ENCODE measurements around the gene BTF3L4. TPM values are rescaled to one million over a fixed set of nuclear protein-coding genes. Genes with fewer than 3 reads are reported as not detected.
"Not testable (repeated sequence)": the region's sequence is repeated elsewhere in the genome, so short reads cannot be mapped to it uniquely, and the experiment has no call there.

The BTF3L4 gene
- polyA plus RNA-seq (2012; ENCODE audit: missing spikeins) = 59.4 TPM

DNA sequence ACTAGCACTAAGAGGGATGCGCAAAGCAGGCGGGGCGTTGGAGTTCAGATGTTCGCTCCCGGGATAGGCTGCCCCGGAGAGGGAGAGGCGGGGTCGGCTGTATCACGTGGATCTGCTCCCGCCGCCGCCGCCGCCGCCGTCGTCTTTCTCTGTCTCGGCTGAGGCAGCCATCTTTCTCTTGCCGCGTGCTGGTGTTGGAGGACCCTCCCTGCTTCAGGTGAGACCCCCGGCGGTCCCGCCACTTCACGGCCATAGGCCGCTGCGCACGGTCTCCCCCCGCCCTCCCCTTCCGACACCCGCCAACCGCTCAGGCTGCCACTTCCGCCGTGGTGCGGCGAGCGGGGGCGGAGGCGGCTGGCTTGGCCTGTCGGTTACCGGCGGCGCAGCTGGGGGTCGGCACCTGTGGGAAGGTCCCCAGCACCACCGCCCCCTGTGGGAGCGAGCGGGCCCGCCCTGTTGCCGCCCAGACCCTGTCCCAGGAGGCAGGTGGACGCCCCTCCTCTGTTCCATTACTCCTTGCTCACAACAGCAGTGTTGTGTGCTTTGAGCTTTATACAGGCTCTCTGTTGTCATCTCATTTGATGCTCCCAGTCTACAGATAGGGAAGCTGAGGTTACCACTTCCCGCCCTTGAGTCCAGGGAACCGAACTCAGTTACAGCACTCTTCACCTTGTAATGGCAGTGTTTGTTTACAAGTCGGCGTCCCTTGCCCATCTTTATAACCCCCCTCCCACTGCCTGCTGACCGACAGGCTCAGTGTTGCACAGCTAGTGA, at the start of gene BTF3L4:
Gene BTF3L4, plus strand, starts transcription at position 133 of the 774 bp plus-strand sequence. CDS start 3,553 bp downstream, outside the sequence.
- DNase-seq (ENCODE audit: insufficient read length) = peak; percentile 78
- FAIRE-seq = peak; percentile 97
- 0 out of 2 replicates have a peak, but pooled peaks have one; percentile 14 for TF ChIP-seq TAF1 (IDR thresholded peaks at IDR 0.05; ENCODE audit: borderline replicate concordance, low read depth, low read length)
- peak; percentile 67; the same call in 1 of the 2 replicates for TF ChIP-seq POLR2A (IDR thresholded peaks at IDR 0.05; ENCODE audit: low read depth, low read length)
- 0 out of 2 replicates have a peak, but pooled peaks have one; percentile 22 for TF ChIP-seq POLR2AphosphoS5 (IDR thresholded peaks at IDR 0.05; ENCODE audit: low read depth, low read length)

DNA sequence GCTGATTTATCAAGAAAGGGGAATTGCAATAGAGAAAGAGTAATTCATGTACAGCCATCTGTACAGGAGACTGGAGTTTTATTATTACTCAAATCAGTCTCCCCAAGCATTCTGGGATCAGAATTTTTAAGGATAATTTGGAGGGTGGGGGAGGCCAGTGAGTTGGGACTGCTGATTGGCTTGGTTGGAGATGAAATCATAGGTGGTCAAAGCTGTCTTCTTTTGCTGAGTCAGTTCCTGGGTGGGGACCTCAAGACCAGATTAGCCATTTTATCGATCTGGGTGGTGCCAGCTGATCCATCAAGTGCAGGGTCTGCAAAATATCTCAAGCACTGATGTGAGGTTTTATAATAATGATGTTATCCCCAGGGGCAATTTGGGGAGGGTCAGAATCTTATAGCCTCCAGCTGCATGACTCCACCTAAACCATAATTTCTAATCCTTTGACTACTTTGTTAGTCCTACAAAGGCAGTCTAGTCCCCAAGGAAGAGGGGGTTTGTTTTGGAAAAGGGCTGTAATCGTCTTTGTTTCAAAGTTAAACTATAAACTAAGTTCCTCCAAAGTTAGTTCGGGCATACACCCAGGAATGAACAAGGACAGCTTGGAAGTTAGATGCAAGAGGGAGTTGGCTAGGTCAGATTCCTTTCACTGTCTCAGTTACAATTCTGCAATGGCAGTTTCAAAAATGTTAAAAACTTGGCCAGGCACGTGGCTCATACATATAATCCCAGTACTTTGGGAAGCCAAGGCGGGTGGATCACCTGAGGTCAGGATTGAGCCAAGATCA, 48.7 kb upstream of the BTF3L4 start:
- no peak for DNase-seq (ENCODE audit: insufficient read length)
- TF ChIP-seq POLR2AphosphoS5 (IDR thresholded peaks at IDR 0.05; ENCODE audit: low read depth, low read length) = no peak
- no peak for TF ChIP-seq POLR2A (IDR thresholded peaks at IDR 0.05; ENCODE audit: low read depth, low read length)
- TF ChIP-seq TAF1 (IDR thresholded peaks at IDR 0.05; ENCODE audit: borderline replicate concordance, low read depth, low read length) = no peak
- FAIRE-seq = no peak

DNA sequence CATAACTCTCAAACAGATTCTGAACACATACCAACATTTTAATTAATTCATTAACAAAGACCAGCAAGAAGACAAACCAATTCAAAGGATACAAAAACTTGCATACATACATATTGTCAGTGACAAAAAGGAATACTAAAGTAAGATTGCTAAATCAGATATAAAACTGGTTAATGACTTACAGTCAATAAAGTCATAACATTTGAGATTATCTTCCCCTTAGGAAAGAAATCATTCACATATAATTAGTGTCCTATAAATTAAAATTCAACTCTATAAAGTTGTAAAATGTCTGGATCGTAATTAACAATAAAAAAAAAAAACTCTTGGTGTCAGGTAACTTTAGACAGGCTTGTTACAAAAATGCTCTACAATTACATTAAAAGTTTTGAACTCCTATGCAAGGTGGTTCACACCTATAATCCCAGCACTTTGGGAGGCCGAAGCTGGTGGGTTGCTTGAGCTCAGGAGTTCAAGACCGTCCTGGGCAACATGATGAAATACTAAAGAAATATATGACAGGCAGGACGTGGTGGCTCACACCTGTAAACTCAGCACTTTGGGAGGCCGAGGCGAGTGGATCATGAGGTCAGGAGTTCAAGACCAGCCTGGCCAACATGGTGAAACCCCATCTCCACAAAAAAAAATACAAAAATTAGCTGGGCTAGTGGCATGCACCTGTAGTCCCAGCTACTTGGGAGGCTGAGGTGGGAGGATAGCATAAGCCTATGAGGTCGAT, 47.9 kb upstream of the BTF3L4 start:
- DNase-seq (ENCODE audit: insufficient read length) (no peak), FAIRE-seq (no peak)
- TF ChIP-seq POLR2AphosphoS5 (IDR thresholded peaks at IDR 0.05; ENCODE audit: low read depth, low read length) (no peak), POLR2A (IDR thresholded peaks at IDR 0.05; ENCODE audit: low read depth, low read length) (no peak), TAF1 (IDR thresholded peaks at IDR 0.05; ENCODE audit: borderline replicate concordance, low read depth, low read length) (no peak)

DNA sequence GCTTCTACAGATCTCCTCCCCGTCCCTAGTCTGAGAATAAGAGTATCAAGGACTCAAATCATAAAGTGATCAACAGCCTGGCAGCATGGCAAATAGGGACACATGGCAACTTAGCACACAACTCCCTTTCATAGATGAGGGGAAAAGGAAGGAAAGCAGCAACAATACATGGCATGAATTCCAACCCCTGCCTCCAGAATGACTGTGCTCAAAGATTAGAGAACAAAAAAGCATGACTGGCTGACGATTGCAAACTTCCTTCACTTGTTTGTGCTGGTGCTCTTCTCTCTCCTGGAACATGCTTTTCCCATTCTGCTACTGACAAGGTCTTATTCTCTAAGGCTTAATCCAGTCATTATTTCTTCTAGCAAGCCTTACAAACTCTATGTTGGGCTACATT, 34.0 kb upstream of the BTF3L4 start:
- no peak for DNase-seq (ENCODE audit: insufficient read length)
- FAIRE-seq = no peak
- TF ChIP-seq TAF1 (IDR thresholded peaks at IDR 0.05; ENCODE audit: borderline replicate concordance, low read depth, low read length) (no peak), POLR2AphosphoS5 (IDR thresholded peaks at IDR 0.05; ENCODE audit: low read depth, low read length) (no peak), POLR2A (IDR thresholded peaks at IDR 0.05; ENCODE audit: low read depth, low read length) (no peak)

DNA sequence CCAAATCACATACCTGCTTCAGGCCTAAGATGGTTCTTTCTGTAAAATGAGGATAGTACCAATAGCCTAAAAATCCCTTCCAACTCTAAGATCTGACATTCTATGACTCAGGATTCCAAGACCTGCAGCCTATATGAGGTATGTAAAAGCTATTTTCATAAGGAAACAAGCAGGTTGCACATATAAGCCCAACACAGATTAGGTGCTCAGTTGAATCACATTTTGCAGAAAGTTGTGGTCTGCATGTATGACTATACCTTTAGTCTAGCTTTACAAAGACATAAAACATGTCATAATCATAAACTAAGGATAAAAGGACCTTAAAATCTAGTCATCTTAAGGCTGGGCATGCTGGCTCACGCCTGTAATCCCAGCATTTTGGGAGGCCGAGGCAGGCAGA, 29.8 kb upstream of the BTF3L4 start:
- DNase-seq (ENCODE audit: insufficient read length) (no peak), FAIRE-seq (no peak)
- TF ChIP-seq POLR2AphosphoS5 (IDR thresholded peaks at IDR 0.05; ENCODE audit: low read depth, low read length) = no peak
- no peak for TF ChIP-seq TAF1 (IDR thresholded peaks at IDR 0.05; ENCODE audit: borderline replicate concordance, low read depth, low read length)
- TF ChIP-seq POLR2A (IDR thresholded peaks at IDR 0.05; ENCODE audit: low read depth, low read length) = no peak

DNA sequence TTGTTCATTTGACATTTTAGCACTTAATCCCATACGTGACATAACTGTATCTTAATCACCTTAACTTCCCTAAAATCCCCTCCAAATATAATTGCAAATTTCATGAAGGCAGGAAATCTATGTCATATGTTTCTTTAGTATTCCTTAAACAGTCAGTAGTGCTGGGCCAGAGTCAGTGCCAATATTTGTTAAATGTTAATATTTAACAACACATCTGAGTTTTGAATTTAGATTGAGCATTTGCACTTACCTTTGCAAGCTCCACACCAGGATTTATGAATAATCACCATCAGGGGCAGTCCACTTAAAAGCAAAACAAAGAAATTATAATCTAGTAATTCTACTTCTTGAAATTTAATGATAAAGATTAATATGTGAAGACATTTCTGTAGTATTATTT, 27.8 kb upstream of the BTF3L4 start:
- no peak for FAIRE-seq
- TF ChIP-seq TAF1 (IDR thresholded peaks at IDR 0.05; ENCODE audit: borderline replicate concordance, low read depth, low read length) (no peak), POLR2A (IDR thresholded peaks at IDR 0.05; ENCODE audit: low read depth, low read length) (no peak), POLR2AphosphoS5 (IDR thresholded peaks at IDR 0.05; ENCODE audit: low read depth, low read length) (no peak)
- no peak for DNase-seq (ENCODE audit: insufficient read length)

DNA sequence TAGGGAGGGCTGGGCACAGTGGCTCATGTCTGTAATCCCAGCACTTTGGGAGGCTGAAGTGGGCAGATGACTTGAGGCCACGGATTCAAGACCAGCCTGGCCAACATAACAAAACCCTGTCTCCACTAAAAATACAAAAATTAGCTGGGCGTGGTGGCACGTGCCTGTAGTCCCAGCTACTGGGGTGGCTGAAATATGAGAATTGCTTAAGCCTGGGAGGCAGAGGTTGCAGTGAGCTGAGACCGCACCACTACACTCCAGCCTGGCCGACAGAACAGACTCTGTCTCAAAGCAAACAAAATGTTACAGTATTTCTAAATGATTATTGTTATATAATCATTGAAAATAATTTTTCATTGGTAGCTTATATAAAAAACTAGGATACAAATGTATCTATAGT, 27.3 kb upstream of the BTF3L4 start:
- FAIRE-seq; DNase-seq (ENCODE audit: insufficient read length): not testable (repeated sequence)

DNA sequence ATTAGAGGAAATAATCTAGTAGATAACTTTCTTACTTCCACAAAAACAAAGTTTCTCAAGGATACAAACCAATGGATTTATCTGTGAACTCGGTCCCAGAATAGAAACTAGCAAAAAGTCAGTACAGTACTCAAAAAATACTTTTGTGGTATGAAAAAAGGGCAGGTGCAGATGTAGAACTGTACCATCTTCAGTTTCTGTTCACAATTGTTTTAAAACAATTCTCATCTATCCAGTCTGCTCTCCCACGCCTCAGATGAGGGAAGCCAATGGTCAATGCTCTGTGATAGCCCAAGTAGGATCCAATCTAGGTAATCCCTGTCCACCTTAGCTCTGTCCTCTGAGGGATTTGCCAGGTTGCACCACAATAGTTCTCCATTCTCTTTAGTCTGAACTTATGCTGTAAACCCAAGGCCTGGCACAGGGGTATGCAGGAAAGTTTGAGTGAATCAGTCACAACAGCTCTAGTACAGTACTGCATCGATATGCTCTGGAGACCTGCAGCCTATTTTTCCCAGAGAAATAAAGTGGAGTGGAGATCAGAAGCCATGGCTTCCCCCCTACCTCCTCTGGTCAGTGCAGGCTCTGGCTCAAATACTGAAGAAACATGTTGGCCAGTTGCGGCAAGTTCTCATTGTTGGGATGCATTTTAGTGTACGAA, 23.8 kb upstream of the BTF3L4 start:
- DNase-seq (ENCODE audit: insufficient read length) (peak; percentile 27), FAIRE-seq (peak; percentile 58)
- no peak for TF ChIP-seq TAF1 (IDR thresholded peaks at IDR 0.05; ENCODE audit: borderline replicate concordance, low read depth, low read length)
- TF ChIP-seq POLR2A (IDR thresholded peaks at IDR 0.05; ENCODE audit: low read depth, low read length) = no peak
- no peak for TF ChIP-seq POLR2AphosphoS5 (IDR thresholded peaks at IDR 0.05; ENCODE audit: low read depth, low read length)

DNA sequence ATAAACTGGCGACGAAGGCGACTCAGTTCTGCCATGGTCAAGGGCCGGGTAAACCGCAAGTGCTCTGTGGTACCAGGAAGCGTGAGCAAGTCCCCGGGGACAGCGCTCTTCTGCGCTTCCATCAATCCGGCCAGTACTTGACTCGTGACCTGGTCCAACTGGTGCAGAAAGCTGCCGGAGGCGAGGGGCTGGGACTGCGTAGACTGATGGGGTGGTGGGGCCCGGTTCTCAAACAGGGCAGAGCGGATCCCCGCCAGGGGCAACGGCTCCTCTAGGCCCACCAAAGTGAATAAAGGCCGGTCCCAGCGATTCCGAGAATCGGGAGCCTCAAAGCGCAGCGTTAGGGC, 23.3 kb upstream of the BTF3L4 start:
- DNase-seq (ENCODE audit: insufficient read length) = peak; percentile 25
- TF ChIP-seq TAF1 (IDR thresholded peaks at IDR 0.05; ENCODE audit: borderline replicate concordance, low read depth, low read length) (no peak), POLR2AphosphoS5 (IDR thresholded peaks at IDR 0.05; ENCODE audit: low read depth, low read length) (no peak), POLR2A (IDR thresholded peaks at IDR 0.05; ENCODE audit: low read depth, low read length) (no peak)
- FAIRE-seq = peak; percentile 83

DNA sequence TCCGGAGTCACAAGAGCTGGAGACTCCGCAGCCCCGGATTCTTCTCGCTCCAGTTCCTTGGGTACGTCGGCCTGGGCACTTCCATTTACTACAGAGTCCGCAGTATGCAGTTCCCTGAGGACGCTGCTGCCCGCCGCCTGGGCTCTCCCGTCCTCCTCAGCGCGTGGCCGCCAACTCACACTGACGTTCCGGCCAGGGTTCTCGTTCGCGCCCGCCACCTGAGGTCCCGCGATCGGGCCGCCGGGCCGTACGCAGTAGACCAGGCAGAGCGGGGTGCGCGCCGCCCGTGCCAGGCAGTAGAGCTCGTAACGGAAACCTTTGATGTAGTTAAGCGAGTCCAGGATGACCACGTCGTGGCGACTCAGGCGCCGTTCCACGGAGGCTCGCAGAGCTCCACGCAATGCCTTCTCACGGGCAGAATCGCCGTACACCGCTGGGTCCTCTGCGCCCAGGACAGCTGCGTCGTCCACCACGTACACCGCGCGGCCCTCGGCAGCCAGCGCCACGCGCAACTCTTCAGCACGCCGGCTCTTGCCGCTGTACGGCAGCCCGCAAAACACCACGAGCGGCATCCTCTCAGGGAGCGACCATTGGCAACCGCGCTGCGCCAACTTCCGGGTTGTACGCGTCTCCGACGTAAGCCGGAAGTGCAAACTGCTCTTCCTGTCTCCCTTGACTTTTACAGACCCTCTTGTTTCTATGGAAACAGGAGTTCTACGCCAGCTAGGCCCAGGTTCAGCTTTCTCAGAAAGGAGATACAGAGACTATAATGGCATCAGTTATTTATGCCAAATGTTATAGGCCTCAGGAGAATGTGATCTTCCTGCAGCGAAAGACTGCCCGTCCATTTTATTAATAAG, 22.7 kb upstream of the BTF3L4 start, which contains the start of gene KTI12:
Gene KTI12, minus strand, starts transcription at position 621 of the 860 bp plus-strand sequence. Its CDS starts 49 bp downstream, at position 572.
- FAIRE-seq (peak; percentile 92), DNase-seq (ENCODE audit: insufficient read length) (peak; percentile 71)
- TF ChIP-seq POLR2AphosphoS5 (IDR thresholded peaks at IDR 0.05; ENCODE audit: low read depth, low read length) (peak; percentile 96), POLR2A (IDR thresholded peaks at IDR 0.05; ENCODE audit: low read depth, low read length) (peak; percentile 96), TAF1 (IDR thresholded peaks at IDR 0.05; ENCODE audit: borderline replicate concordance, low read depth, low read length) (peak; percentile 58; the same call in 1 of the 2 replicates)
